A673 (cell line): ENCODE measurements around the gene MAPK8. TPM values are rescaled to one million over a fixed set of nuclear protein-coding genes. Genes with fewer than 3 reads are reported as not detected.

Source experiments
- BruUV-seq: library from RNA; stranded (reverse); fragments of 400-500 nt; replicated peaks from 2 replicates; lab custom pipeline; 2021; lab: Mats Ljungman, UMichigan
- CTCF ChIA-PET: fragments of 300-600 bp; sonication (Branson Sonifier 250); formaldehyde crosslinking; loops from one replicate; lab custom pipeline; 2022; ENCODE audit warnings: antibody characterized with exemption; lab: Charles Lee
- POLR2A ChIA-PET: fragments of 300-600 bp; sonication (Branson Sonifier 250); formaldehyde crosslinking; loops from one replicate; lab custom pipeline; 2022; ENCODE audit warnings: antibody characterized with exemption; ENCODE audit not compliant: low non-redundant PET; lab: Charles Lee
- DNase-seq: peaks from one replicate; pipeline ENCODE4 v3.0.0-alpha.2; 2015; ENCODE audit warnings: low spot score
- H3K27ac ChIP-seq: fragments of 200-600 bp; sonication (generic); 2 replicates; pipeline ENCODE4 v1.5.1; 2016; ENCODE audit warnings: mixed run types, low read depth, mild to moderate bottlenecking, mixed read lengths, antibody characterized with exemption, low read length; ENCODE audit not compliant: poor library complexity, severe bottlenecking
- H3K27me3 ChIP-seq: fragments of 200-600 bp; sonication (generic); replicated peaks from 2 replicates; pipeline ENCODE4 v1.6.1; 2017; ENCODE audit warnings: mixed run types, low read depth, mild to moderate bottlenecking, mixed read lengths, antibody characterized with exemption, low read length; ENCODE audit not compliant: insufficient read depth, poor library complexity
- H3K36me3 ChIP-seq: fragments of 200-600 bp; sonication (generic); 2 replicates; pipeline ENCODE4 v1.6.1; 2016; ENCODE audit warnings: mixed run types, mild to moderate bottlenecking, mixed read lengths, antibody characterized with exemption, low read length; ENCODE audit not compliant: insufficient read depth, poor library complexity, severe bottlenecking
- H3K4me1 ChIP-seq: fragments of 200-600 bp; sonication (generic); 2 replicates; pipeline ENCODE4 v1.6.1; 2017; ENCODE audit warnings: mixed run types, mild to moderate bottlenecking, mixed read lengths, antibody characterized with exemption, low read length; ENCODE audit not compliant: insufficient read depth, poor library complexity, severe bottlenecking
- H3K4me3 ChIP-seq: fragments of 200-600 bp; sonication (generic); 2 replicates; pipeline ENCODE4 v1.5.1; 2016; ENCODE audit warnings: low read depth, mixed run types, mild to moderate bottlenecking, mixed read lengths, low read length; ENCODE audit not compliant: poor library complexity, severe bottlenecking
- H3K9me3 ChIP-seq: fragments of 200-600 bp; sonication (generic); 2 replicates; pipeline ENCODE4 v1.6.1; 2016; ENCODE audit warnings: mixed run types, low read depth, mild to moderate bottlenecking, mixed read lengths, antibody characterized with exemption, low read length; ENCODE audit not compliant: poor library complexity, severe bottlenecking
- CTCF ChIP-seq: fragments of 300-800, 200-600 bp; sonication (generic); conservative IDR thresholded peaks from 2 replicates; pipeline ENCODE4 v1.5.1; 2017; ENCODE audit warnings: low read depth, mild to moderate bottlenecking, antibody characterized with exemption, low read length, moderate library complexity, mixed read lengths
- EZH2 ChIP-seq: fragments of 200-600 bp; sonication (generic); IDR thresholded peaks from 2 replicates; pipeline ENCODE4 v1.6.1; 2017; ENCODE audit warnings: borderline replicate concordance, low read depth, mild to moderate bottlenecking, mixed read lengths, antibody characterized with exemption, low read length; ENCODE audit not compliant: poor library complexity, severe bottlenecking
- intact Hi-C: fragments of 100-400 bp; cut with micrococcal nuclease; formaldehyde crosslinking; loops from one replicate; pipeline ENCODE4 v1.10.0; 2022; ENCODE audit not compliant: unreplicated experiment
- total RNA-seq: library from RNA; stranded (reverse); gene quantifications from 2 replicates; pipeline ENCODE4 v1.2.3, GENCODE V29; 2021

Gene MAPK8
- total RNA-seq, 1 experiment from 2014 or later, result 52.0 TPM

- Histone ChIP-seq H3K4me1 (no peaks in the 10 kb centered on the region), H3K36me3 (no peaks in the 10 kb centered on the region), H3K27me3 (no peaks in the 10 kb centered on the region), H3K4me3 (no peak overlapping the region), H3K27ac (no peak overlapping the region), H3K9me3 (no peaks in the 10 kb centered on the region)
- BruUV-seq, result no TSS peak
- CTCF ChIA-PET, result no interaction called here
- no peak for DNase-seq
- TF ChIP-seq EZH2 (no peak), CTCF (no peak)
- POLR2A ChIA-PET, result no interaction called here
- intact Hi-C loops, result no loop called here
Observed at GRCh38 chr10:48266528-48266927, 39.9 kb upstream of the MAPK8 start.

- Histone ChIP-seq H3K9me3 (no peaks in the 10 kb centered on the region), H3K27ac (no peak overlapping the region), H3K36me3 (no peaks in the 10 kb centered on the region), H3K4me1 (no peaks in the 10 kb centered on the region), H3K4me3 (no peak overlapping the region), H3K27me3 (no peaks in the 10 kb centered on the region)
- intact Hi-C loops, result no loop called here
- ChIA-PET CTCF (no interaction called here), POLR2A (interaction anchor here (0.6 kb wide), 1 partner anchor 1271 kb away, joined by 3 read pairs; no protein-coding TSS in a partner anchor)
- TF ChIP-seq CTCF, result no peak
- no peak for TF ChIP-seq EZH2
- DNase-seq, result no peak
- no TSS peak for BruUV-seq
Observed at GRCh38 chr10:48271047-48271730, 35.3 kb upstream of the MAPK8 start.

GRCh38 chr10:48272682-48273081, 33.8 kb upstream of the MAPK8 start:
- ChIA-PET POLR2A (no interaction called here), CTCF (no interaction called here)
- Histone ChIP-seq H3K4me3 (no peak overlapping the region), H3K4me1 (no peaks in the 10 kb centered on the region), H3K27ac (no peak overlapping the region), H3K36me3 (no peaks in the 10 kb centered on the region), H3K9me3 (no peaks in the 10 kb centered on the region), H3K27me3 (no peaks in the 10 kb centered on the region)
- no TSS peak for BruUV-seq
- TF ChIP-seq CTCF (no peak), EZH2 (no peak)
- DNase-seq, result no peak
- intact Hi-C loops, result no loop called here
